Peyer's patch (tissue), 4 donors: Measurements from ENCODE around the gene TMEM31. TPM values are rescaled to one million over a fixed set of nuclear protein-coding genes. Genes with fewer than 3 reads are reported as not detected.

Experiments used
- total RNA-seq, 4 donors: library from RNA; depleted of rRNA; stranded (reverse); fragments of >200 nt; gene quantifications; one replicate each; pipeline ENCODE4 v1.1.0, GENCODE V29; 2016

TMEM31 gene
- total RNA-seq, 4 donors from 2014 or later: not detected

Other genes starting within 250 kb of the TMEM31 start
- under 1 TPM in 1 of 4 donors, not detected in 3; 0.70 TPM for gene RAB40A, start 191.4 kb upstream of the TMEM31 start, total RNA-seq
- 10 to 100 TPM; 11.5 to 94.9 (median 18.8) TPM for gene TCEAL4, start 125.4 kb upstream of the TMEM31 start, total RNA-seq
- gene TCEAL3, start 102.9 kb upstream of the TMEM31 start, total RNA-seq: 1 to 10 TPM; 3.2 to 9.9 (median 4.8) TPM
- 10 to 100 TPM; 21.2 to 38.8 (median 31.4) TPM for gene TCEAL1, start 81.9 kb upstream of the TMEM31 start, total RNA-seq
- 100 to 1,000 TPM; 113 to 280 (median 168) TPM for gene MORF4L2, start 24.2 kb upstream of the TMEM31 start, total RNA-seq
- gene PLP1, start 65.9 kb downstream of the TMEM31 start, total RNA-seq: 10 to 100 TPM in 1 of 4 donors, 1 to 10 TPM in 3; 1.6 to 12.4 (median 3.1) TPM
- gene RAB9B, start 121.3 kb downstream of the TMEM31 start, total RNA-seq: 1 to 10 TPM in 2 of 4 donors, under 1 TPM in 1, not detected in 1; 0.35 to 1.2 (median 1.0) TPM